ENCODE measurements around the gene LDHD.

LDHD gene

DNA sequence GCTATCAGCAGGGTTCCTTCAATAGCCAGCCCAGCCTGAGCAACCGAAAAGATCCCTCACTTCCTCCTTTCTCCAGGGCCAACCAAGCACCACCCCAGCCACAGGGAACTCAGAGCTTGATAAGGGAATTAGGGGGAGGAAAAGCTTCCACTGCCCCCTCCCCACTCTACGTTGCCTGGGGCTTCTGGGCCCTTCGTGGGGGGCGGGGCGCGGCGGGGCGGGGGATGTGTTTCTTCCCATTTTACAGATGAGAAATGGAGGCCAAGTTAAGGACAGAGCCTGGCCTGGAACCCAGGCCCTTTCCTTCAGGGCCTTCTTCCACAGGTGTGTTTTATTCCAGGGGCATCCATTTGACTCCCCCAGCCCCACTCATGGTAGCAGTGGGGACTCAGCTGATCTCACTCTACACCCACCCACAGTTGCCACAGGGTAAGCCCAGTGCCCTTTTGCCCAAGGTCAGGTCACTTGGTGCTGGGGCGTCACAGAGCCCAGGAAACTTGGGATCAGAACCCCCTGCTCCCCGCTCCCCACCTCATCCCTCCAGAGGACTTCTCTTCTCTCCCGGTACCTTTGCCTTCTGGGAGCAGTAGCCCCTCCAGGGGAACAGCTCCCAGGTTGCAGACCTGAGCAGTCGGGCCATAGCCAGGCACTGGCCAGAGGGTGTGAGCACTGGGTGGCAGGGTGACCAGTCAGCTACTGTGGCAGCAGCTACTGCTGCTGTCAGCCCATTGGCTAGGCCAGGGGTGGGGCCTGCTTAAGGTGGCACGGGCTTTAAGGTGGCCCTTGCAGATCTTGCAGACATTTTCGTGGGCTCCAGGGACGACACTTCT lies at the start of gene LDHD:
Gene LDHD (minus strand): TSS at position 700 of the 830 bp plus-strand sequence. CDS start 60 bp downstream, at position 640.
- Histone ChIP-seq H3K27me3 (ENCODE audit: control insufficient read depth, insufficient read depth, low read length) (no peaks in the 10 kb centered on the region), H3K4me3 (ENCODE audit: low read depth, low read length) (peak within 1 kb of the TSS; percentile 66), H3K4me1 (ENCODE audit: control insufficient read depth, insufficient read depth, low read length) (peaks cover 21% of the 10 kb centered on the region), H3K9me3 (ENCODE audit: control insufficient read depth, insufficient read depth, low read length) (peaks cover 4% of the 10 kb centered on the region), H3K9ac (ENCODE audit: low read depth, low read length) (peak within 1 kb of the TSS; percentile 37), H3K36me3 (ENCODE audit: control insufficient read depth, insufficient read depth, low read length) (peaks cover 23% of the 10 kb centered on the region)

DNA sequence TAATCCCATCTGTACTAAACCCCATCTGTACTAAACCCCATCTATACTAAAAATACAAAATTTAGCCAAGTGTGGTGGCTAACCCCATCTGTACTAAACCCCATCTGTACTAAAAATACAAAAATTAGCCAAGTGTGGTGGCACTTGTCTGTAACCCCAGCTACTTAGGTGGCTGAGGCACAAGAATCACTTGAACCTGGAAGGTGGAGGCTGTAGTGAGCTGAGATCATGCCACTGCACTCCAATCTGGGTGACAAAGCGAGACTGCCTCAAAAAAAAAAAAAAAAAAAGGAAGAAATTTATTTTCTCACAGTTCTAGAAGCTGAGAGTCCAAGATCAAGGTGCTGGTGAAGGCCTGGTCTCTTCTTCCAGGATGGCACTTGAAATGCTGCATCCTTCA lies 43.8 kb upstream of the LDHD start:
- Histone ChIP-seq H3K9ac (ENCODE audit: low read depth, low read length) (no peak overlapping the region), H3K4me3 (ENCODE audit: low read depth, low read length) (no peak overlapping the region), H3K9me3 (ENCODE audit: control insufficient read depth, insufficient read depth, low read length) (no peaks in the 10 kb centered on the region), H3K27me3 (ENCODE audit: control insufficient read depth, insufficient read depth, low read length) (no peaks in the 10 kb centered on the region), H3K4me1 (ENCODE audit: control insufficient read depth, insufficient read depth, low read length) (no peaks in the 10 kb centered on the region), H3K36me3 (ENCODE audit: control insufficient read depth, insufficient read depth, low read length) (no peaks in the 10 kb centered on the region)

DNA sequence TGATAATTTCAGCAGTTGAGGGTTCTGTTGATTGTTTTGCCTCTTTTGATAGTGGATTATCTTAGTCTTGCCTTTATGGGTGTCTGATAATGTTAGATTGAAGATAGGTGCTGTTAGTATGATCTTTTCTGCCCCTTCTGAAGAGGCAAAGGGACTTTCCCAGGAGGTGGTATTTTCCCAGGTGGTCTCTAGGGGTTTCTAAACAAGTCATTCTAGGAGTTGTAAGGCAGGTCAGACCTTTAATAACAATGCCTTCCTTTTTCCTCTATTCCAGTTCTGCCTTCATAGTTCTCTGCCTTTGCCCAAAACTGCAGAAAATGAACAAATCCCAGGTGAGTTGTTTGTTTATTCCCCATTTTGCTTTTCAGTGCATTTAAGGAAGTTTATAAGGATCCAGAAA lies 36.1 kb upstream of the LDHD start:
- Histone ChIP-seq H3K27me3 (ENCODE audit: control insufficient read depth, insufficient read depth, low read length) (no peaks in the 10 kb centered on the region), H3K9ac (ENCODE audit: low read depth, low read length) (no peak overlapping the region), H3K9me3 (ENCODE audit: control insufficient read depth, insufficient read depth, low read length) (no peaks in the 10 kb centered on the region), H3K4me1 (ENCODE audit: control insufficient read depth, insufficient read depth, low read length) (no peaks in the 10 kb centered on the region), H3K4me3 (ENCODE audit: low read depth, low read length) (no peak overlapping the region), H3K36me3 (ENCODE audit: control insufficient read depth, insufficient read depth, low read length) (no peaks in the 10 kb centered on the region)

DNA sequence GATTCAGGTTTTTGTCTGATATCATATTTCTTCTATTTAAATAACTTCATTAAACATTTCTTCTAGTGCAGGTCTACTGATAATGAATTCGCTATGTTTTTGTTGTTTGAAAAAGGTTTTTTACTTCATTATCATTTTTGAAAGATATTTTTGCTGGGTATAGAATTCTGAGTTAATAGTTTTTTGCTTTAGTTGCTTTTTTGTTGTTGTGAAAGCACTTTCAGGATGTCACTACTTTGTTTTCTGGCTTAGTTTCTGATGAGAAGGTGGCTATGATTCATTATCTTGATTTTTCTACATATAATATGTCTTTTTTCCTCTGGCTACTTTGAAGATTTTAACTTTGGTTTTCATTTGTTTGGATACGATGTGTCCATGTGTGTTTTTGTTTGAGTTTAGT lies 35.2 kb upstream of the LDHD start:
- Histone ChIP-seq H3K36me3 (ENCODE audit: control insufficient read depth, insufficient read depth, low read length) (no peaks in the 10 kb centered on the region), H3K4me3 (ENCODE audit: low read depth, low read length) (no peak overlapping the region), H3K9me3 (ENCODE audit: control insufficient read depth, insufficient read depth, low read length) (no peaks in the 10 kb centered on the region), H3K9ac (ENCODE audit: low read depth, low read length) (no peak overlapping the region), H3K27me3 (ENCODE audit: control insufficient read depth, insufficient read depth, low read length) (no peaks in the 10 kb centered on the region), H3K4me1 (ENCODE audit: control insufficient read depth, insufficient read depth, low read length) (no peaks in the 10 kb centered on the region)

DNA sequence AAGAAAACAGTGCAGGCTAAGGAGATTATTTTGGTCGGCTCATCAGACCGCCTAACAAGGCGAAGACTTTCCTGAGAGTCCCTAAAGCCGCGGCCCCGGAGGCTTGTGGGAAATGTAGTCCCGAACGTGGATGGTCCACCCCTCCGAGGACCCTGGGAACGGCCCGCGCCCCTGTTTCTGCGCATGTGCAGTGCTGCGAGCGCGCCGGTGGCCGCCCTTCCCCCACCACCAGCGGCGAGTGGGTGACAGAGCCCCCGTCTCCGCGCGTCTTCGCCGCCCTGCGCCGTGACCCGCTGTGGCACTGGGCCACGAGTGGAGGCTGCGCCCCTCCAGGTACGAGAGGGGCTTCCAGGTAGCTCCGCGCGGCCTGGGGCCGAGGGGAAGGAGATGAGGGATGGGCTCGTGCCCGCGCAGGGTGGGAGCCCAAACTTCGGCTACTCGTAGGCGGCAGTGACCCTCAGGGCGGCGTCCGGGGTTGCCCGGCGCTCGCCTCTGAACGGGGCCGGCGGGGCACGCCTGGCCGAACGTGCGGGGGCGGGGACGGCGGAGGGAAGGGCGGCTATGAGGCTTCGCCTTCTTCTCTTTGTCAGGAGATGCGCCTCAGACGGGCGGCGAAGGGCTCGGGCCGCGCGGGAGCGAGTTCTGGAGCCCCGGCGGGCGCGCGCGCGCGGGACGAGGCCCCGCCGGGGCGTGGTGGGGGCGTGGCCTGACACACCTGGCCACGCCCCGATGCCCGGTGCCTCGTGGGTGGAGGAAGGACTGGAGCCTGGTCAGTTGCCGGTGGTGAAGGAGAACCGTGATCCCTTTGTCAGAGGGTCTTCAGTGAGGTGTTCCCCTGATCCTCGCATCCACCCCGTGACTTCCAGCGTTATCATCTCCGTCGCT lies 32.0 kb upstream of the LDHD start, which contains the start of gene ZFP1:
Gene ZFP1 (plus strand): TSS at position 214 of the 885 bp plus-strand sequence. CDS start 4,428 bp downstream, outside the sequence.
- peak within 1 kb of the TSS; percentile 82 for H3K9ac ChIP-seq (ENCODE audit: low read depth, low read length)
- peak within 1 kb of the TSS; percentile 73 for H3K4me3 ChIP-seq (ENCODE audit: low read depth, low read length)
- no peaks in the 10 kb centered on the region for H3K9me3 ChIP-seq (ENCODE audit: control insufficient read depth, insufficient read depth, low read length)
- H3K4me1 ChIP-seq (ENCODE audit: control insufficient read depth, insufficient read depth, low read length) = no peaks in the 10 kb centered on the region
- H3K27me3 ChIP-seq (ENCODE audit: control insufficient read depth, insufficient read depth, low read length) = no peaks in the 10 kb centered on the region
- H3K36me3 ChIP-seq (ENCODE audit: control insufficient read depth, insufficient read depth, low read length) = no peaks in the 10 kb centered on the region

DNA sequence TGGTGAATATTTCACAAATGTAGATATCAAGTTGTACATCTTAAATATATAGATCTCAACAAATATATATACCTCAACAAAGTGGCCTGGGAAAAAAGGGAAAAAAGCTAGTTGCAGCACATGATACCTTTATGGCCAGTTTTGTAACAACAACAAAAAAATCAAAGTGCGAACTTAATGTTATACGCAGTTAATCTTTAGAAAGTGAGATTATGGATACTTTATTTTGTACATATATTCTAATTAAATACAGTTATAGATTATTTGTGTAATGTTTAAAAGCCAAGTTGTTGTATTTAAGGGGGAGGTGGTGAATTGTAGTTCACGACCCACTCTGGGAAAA lies 31.4 kb upstream of the LDHD start:
- Histone ChIP-seq H3K9me3 (ENCODE audit: control insufficient read depth, insufficient read depth, low read length) (no peaks in the 10 kb centered on the region), H3K36me3 (ENCODE audit: control insufficient read depth, insufficient read depth, low read length) (no peaks in the 10 kb centered on the region), H3K4me3 (ENCODE audit: low read depth, low read length) (peak overlapping the region; percentile 73), H3K4me1 (ENCODE audit: control insufficient read depth, insufficient read depth, low read length) (no peaks in the 10 kb centered on the region), H3K27me3 (ENCODE audit: control insufficient read depth, insufficient read depth, low read length) (no peaks in the 10 kb centered on the region), H3K9ac (ENCODE audit: low read depth, low read length) (no peak overlapping the region)

DNA sequence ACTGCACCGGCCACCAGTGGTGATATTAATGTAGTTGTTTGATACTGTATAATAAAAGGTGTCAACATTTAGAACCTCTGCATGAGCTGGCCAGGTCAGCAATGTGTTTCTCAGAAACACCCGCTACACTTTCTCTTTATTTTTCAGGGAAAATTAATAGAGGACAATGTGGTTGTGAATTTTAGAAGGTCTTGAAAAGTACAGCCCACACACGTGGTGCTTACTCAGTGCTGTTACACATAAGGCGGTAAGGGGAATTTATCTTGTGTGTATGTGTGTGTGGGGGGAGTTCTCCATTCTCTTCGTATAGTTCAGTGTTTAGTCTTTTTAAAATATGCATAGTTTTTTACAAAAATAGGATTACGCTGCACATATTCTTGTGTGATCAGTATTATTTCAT lies 27.4 kb upstream of the LDHD start:
- Histone ChIP-seq H3K27me3 (ENCODE audit: control insufficient read depth, insufficient read depth, low read length) (no peaks in the 10 kb centered on the region), H3K4me3 (ENCODE audit: low read depth, low read length) (no peak overlapping the region), H3K9ac (ENCODE audit: low read depth, low read length) (no peak overlapping the region), H3K4me1 (ENCODE audit: control insufficient read depth, insufficient read depth, low read length) (no peaks in the 10 kb centered on the region), H3K36me3 (ENCODE audit: control insufficient read depth, insufficient read depth, low read length) (no peaks in the 10 kb centered on the region), H3K9me3 (ENCODE audit: control insufficient read depth, insufficient read depth, low read length) (no peaks in the 10 kb centered on the region)

DNA sequence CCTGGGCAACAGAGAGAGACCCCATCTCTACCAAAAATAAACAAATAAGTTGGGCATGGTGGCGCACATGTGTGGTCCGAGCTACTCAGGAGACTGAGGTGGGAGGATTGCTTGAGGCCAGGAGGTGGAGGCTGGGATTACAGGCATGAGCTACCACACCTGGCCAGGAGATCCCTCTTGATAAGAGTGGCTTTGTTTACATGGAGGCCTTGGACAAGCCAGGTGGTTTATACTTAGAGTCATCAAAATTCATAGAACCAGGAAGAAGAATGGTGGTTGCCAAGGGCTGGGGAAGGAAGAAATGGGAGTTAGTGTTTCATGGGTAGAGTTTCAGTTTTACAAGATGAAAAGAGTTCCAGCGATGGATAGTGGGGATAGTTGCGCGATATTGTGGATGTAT lies 22.9 kb upstream of the LDHD start:
- Histone ChIP-seq H3K9me3 (ENCODE audit: control insufficient read depth, insufficient read depth, low read length) (no peaks in the 10 kb centered on the region), H3K9ac (ENCODE audit: low read depth, low read length) (no peak overlapping the region), H3K4me1 (ENCODE audit: control insufficient read depth, insufficient read depth, low read length) (peaks cover 5% of the 10 kb centered on the region), H3K4me3 (ENCODE audit: low read depth, low read length) (no peak overlapping the region), H3K36me3 (ENCODE audit: control insufficient read depth, insufficient read depth, low read length) (no peaks in the 10 kb centered on the region), H3K27me3 (ENCODE audit: control insufficient read depth, insufficient read depth, low read length) (no peaks in the 10 kb centered on the region)

DNA sequence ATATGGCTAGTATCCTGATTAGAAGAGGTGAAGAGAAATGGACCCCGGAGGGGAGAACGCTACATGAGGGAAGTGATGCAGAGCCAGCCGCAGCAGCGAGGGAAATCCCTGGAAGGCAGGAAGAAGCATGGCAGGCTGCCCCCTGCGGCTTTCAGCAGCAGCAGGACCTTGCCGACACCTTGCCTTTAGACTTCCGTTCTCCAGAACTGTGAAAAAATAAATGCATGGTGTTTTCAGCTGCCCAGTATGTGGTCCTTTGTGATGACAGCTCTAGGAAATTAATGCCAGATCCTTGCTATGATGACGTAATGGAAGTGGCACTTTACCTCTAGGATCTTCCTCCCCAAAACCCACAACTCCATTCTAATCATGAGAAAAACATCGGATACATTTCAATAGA lies 22.1 kb upstream of the LDHD start:
- no peak overlapping the region for H3K9ac ChIP-seq (ENCODE audit: low read depth, low read length)
- no peaks in the 10 kb centered on the region for H3K27me3 ChIP-seq (ENCODE audit: control insufficient read depth, insufficient read depth, low read length)
- peaks cover 5% of the 10 kb centered on the region for H3K4me1 ChIP-seq (ENCODE audit: control insufficient read depth, insufficient read depth, low read length)
- no peak overlapping the region for H3K4me3 ChIP-seq (ENCODE audit: low read depth, low read length)
- H3K36me3 ChIP-seq (ENCODE audit: control insufficient read depth, insufficient read depth, low read length) = no peaks in the 10 kb centered on the region
- no peaks in the 10 kb centered on the region for H3K9me3 ChIP-seq (ENCODE audit: control insufficient read depth, insufficient read depth, low read length)

DNA sequence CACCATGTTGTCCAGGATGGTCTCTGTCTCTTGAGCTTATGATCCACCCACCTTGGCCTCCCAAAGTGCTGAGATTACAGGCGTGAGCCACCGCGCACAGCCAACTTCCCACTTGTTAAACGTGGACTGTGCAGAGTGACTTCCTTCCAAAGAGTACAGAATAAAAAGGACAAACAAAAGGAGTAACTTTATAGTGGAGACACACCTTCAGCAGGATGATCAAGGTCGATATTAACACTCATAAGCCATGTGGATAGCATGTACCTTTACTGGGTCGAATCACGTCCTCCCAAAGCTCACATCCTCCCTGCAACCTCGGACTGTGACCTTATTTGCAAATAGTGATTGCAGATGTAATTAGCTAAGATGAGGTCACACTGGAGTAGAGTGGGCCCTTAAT lies 21.7 kb upstream of the LDHD start:
- no peaks in the 10 kb centered on the region for H3K27me3 ChIP-seq (ENCODE audit: control insufficient read depth, insufficient read depth, low read length)
- no peak overlapping the region for H3K4me3 ChIP-seq (ENCODE audit: low read depth, low read length)
- H3K9ac ChIP-seq (ENCODE audit: low read depth, low read length) = no peak overlapping the region
- peaks cover 5% of the 10 kb centered on the region for H3K4me1 ChIP-seq (ENCODE audit: control insufficient read depth, insufficient read depth, low read length)
- H3K36me3 ChIP-seq (ENCODE audit: control insufficient read depth, insufficient read depth, low read length) = no peaks in the 10 kb centered on the region
- no peaks in the 10 kb centered on the region for H3K9me3 ChIP-seq (ENCODE audit: control insufficient read depth, insufficient read depth, low read length)

DNA sequence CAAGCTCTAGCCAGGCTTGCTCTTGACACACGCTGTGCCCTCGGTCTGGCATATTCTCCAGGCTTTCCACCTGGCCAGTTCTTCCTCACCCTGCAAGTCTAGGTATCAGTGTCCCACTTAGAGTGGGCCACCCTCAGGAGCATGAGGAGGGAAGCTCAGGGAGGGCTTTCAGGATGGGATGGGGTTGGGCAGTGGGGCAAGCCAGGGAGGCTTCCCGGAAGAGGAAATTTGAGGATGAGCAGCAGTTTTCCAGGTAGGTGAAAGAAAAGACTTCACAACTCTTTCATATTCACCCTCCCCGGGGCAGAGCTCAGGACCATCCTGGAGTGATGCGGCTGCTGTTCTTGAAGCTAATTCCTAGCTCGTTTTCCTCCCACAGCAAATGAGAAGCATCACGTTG lies 14.5 kb upstream of the LDHD start:
- H3K36me3 ChIP-seq (ENCODE audit: control insufficient read depth, insufficient read depth, low read length) = no peaks in the 10 kb centered on the region
- peaks cover 4% of the 10 kb centered on the region for H3K4me1 ChIP-seq (ENCODE audit: control insufficient read depth, insufficient read depth, low read length)
- peaks cover 2% of the 10 kb centered on the region for H3K9me3 ChIP-seq (ENCODE audit: control insufficient read depth, insufficient read depth, low read length)
- H3K27me3 ChIP-seq (ENCODE audit: control insufficient read depth, insufficient read depth, low read length) = no peaks in the 10 kb centered on the region
- no peak overlapping the region for H3K4me3 ChIP-seq (ENCODE audit: low read depth, low read length)
- no peak overlapping the region for H3K9ac ChIP-seq (ENCODE audit: low read depth, low read length)
